ENCODE data around the gene JPH4.

DNA sequence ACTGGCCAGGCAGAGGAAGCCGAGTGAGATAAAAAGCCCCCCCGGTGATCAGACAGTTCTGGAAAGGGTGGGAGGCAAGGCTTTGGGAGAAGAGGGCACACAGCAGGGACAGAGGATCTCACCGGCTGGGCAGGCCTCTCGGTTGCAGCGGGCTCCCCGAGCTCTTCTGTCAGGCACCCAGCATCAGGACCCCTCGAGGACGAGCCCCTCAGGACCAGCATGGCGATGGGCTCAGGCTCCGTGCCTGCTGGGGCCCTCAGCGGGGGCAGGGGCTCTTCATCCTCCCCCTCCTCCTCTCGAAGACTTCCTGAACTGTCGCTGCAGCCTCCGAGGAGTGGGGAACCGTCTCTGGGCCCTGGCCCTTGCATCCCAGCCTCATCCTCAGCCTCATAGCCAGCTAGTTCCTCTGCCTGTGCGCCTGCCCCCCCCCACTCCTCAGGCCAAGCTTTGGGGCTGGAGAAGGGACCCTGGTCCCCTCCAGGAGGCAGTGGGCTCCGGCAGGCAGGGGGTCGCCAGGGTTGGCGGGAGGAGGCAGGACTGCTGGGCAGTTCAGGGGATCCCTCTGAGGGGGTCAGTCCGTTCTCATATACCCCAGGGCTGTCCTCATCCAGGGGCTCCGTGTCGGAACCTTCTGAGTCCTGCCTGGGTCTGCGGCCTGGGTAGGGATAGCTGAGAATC lies 7.6 kb downstream of the JPH4 start:
- TF ChIP-seq, protein P1, sequence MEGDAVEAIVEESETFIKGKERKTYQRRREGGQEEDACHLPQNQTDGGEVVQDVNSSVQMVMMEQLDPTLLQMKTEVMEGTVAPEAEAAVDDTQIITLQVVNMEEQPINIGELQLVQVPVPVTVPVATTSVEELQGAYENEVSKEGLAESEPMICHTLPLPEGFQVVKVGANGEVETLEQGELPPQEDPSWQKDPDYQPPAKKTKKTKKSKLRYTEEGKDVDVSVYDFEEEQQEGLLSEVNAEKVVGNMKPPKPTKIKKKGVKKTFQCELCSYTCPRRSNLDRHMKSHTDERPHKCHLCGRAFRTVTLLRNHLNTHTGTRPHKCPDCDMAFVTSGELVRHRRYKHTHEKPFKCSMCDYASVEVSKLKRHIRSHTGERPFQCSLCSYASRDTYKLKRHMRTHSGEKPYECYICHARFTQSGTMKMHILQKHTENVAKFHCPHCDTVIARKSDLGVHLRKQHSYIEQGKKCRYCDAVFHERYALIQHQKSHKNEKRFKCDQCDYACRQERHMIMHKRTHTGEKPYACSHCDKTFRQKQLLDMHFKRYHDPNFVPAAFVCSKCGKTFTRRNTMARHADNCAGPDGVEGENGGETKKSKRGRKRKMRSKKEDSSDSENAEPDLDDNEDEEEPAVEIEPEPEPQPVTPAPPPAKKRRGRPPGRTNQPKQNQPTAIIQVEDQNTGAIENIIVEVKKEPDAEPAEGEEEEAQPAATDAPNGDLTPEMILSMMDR (IDR thresholded peaks at IDR 0.05), result no peak
- TF ChIP-seq POLR2A (IDR thresholded peaks at IDR 0.05), result no peak
